ENCODE results near the gene SMS. TPM values are rescaled to one million over a fixed set of nuclear protein-coding genes. Genes with fewer than 3 reads are reported as not detected.
"Not testable (repeated sequence)": the region's sequence is repeated elsewhere in the genome, so short reads cannot be mapped to it uniquely, and the experiment has no call there.

The SMS gene
- 174 TPM for total RNA-seq

GRCh38 chrX:21940356-21940829, at the start of gene SMS:
Gene SMS (plus strand): TSS chrX:21940709. CDS start chrX:21940825, 116 bp downstream.
- peak; percentile 59 for DNase-seq

DNA sequence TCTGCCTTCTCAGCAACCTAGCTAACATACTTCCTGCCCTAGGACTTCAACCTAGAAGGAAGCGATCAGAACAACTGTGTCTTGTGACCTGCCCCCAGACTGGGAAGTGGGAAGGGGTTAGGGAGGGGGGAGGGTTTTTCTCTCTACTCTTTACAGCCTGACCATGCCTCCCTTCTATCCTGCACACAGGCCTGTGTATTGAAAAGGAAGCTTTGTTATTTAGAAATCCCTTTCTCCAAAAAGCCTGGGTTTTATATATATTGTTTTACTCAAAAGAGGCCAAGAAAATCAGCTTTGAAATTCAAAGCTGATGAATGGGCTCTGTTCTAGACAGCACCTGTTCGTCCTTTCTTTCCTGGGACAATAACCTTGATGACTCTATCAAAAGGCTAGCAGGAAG, 35.2 kb upstream of the SMS start:
- peak; percentile 0 for DNase-seq

GRCh38 chrX:21905953-21906352, 34.6 kb upstream of the SMS start:
- DNase-seq, result no peak

GRCh38 chrX:21907260-21907659, 33.2 kb upstream of the SMS start:
- no peak for DNase-seq

DNA sequence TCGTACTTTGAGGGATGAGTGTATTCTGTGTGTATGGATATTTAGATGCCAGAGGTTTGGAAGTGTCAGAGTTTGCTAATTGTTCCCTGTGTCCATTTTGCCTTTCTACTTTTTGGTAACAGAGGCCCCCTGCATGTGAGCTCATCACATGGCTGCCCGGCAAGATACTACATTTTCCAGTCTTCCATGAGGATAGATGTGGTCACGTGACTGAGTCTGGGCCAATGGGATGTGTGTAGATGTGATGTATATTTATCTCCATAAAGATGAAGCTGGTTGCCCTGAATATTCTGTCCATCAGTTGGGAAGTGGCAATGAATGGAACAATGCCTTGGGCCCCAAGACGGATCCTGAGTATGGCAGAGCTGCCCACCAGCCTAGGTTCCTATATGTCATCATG, 29.0 kb upstream of the SMS start:
- no peak for DNase-seq

DNA sequence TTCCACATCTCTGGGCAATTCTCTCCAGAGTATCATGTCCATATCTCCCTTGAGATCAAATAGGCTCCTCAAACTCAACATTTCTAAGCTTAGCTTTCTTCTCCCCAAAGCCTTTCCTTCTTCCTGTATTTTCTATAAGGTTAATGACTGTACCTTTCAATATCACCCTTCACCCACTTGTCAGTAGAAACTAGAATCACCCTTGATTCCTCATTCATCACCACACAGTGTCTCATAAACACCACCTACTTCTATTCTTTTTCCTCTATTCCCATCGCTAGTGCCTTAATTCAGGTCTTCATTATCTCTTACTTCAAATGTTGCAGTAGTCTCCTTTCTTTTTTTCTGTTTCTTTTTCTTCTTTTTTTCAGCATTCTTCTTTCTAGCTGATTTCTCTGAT, 28.3 kb upstream of the SMS start:
- no peak for DNase-seq

- DNase-seq, result no peak
Measured at GRCh38 chrX:21912989-21913388, 27.5 kb upstream of the SMS start.

DNA sequence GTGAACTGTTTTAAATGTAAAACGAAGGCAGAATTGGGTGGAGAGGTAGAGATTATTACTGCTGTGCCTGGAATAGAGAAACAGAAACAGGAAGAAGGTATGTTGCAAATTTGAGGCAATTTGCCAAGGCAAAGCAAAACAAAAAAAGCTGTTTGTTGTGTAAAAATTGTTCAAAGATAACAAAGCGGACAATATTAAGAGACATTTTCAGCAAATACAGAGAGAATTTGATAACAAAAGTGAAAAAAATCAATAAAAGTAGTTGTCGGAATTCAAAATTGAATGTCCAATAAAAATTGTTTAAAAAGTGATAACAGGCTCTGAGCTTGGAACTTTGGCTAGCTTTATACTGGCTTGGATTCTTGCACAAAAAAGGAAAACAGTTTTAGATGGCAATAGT, 14.4 kb upstream of the SMS start:
- no peak for DNase-seq

DNA sequence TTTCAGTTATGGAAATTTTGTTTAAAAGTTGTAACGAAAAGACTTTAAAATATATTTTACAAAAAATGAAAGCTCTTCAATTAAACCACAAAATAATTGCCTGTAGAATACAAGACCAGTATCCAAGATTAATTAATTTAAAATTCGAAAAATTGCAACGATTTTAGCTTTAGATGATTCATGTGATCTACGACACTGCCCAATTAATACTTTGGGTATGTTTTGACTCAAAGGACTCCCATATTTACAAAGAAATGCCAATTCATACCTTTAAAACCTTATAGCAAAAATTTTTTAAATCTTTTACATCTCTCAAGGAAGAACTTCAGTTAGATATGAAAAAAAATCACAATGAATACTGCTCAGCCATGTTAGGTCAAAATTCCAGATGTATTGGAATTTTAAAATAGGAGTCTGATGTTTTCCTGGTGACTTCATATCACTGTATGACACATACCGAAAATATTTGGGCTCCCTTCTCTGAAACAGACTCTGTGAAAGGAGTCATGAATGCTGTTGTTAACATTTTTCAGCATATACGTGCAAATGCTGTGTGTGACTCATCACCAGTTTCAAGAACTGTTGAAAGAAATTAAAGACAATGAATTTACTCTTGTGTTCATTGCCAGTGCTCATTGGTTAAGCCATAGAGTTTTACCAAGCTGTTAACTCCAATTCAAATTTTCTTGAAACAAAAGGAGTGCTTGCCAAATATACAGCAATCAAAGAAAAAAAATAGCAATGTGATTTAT, 13.8 kb upstream of the SMS start:
- no peak for DNase-seq

DNA sequence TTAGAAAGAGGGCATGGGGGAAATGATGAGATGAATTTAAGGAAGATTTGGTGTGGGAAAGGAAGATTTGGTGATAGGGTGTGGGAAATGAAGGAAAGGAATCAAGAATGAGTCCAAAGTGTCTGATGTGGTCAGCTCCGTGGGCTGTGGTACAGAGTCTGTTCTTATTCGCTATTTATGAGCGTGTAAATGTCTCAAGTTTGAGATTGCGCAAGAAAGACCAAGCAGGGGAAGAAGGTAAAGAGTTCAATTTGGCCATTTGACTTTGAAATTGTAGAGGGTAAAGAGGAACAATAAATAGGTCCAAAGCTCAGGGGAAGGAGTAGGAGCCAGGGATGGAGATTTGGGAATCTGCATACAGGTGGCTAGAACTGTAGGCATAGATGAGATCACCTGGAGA, 11.3 kb upstream of the SMS start:
- DNase-seq, result no peak

GRCh38 chrX:21930986-21931385, 9.5 kb upstream of the SMS start:
- no peak for DNase-seq

- no peak for DNase-seq
Measured at GRCh38 chrX:21932292-21933002, 8.1 kb upstream of the SMS start.

DNA sequence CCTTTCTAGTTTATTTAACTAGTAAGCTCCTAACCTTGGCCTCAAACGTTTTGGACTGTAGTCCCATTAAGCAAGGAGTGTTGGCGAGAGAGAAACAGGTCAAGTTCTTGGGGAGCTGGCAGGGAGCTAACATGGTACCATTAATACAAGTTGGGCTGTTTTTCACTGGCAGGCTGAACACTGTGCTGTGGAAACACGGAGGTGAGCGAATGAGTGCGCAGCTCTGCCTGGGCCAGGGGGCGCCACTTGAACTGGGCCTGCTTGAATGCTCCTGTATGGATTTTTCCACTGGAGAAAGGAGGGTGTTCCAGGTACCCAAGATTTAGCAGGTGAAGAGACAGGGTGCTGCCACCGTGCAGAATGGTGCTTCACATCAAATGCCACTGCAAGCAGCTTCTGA, 7.4 kb upstream of the SMS start:
- DNase-seq, result no peak

- DNase-seq, result no peak
Measured at GRCh38 chrX:21934414-21934813, 6.1 kb upstream of the SMS start.

DNA sequence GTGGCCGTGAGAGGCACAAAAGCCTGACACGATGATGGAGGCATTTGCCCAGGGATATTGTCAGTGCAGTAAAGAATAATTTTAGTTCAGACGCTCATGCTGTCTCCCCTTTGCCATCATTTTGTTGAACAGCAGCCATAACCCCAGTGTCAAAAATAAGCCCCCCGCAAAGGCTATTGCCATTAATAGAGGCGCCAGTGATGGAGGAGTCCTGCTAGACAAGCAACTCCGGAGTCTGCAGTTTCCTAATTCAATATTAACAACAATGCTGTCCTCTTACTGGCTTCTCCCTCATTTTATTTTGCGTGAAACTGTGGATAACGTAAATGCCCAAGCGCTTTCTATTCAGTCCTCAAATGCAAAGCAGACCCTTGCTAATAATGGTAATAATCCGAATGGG, 603 bp upstream of the SMS start:
- DNase-seq, result no peak

DNA sequence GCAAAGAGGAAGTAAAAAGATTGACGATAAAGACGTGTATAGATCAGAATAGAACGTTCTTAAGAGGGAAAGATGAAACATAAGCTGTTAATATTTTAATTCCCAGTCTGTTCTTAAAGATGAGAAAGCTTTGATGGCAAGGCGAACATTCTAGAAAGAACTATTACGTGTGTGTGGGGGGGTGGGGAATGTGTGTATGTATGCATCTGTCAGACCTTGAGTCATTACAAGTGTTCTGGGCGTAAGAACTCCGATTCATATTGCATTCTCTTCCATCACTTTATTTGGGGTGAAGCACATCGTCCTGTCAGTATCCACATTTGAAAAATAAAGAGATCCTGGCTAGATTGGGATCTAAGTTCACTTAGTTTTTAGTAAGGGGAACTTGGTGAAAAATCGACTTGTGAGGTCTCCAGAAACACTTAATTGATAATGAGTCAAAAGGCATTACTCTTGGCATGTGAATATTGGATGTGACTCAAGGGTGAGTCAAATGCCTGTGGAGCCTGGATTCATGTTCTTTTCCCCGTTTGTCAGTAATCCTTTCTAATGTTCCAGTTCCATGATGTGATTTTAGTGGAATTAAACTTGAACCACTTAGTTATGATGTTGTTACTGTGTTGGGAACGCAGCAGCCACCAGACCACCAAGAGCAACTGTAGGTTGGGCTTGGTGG, 3.1 kb downstream of the SMS start:
- DNase-seq, result no peak

GRCh38 chrX:21944136-21944615, 3.7 kb downstream of the SMS start:
- DNase-seq, result no peak

- no peak for DNase-seq
Measured at GRCh38 chrX:21946925-21947641, 6.6 kb downstream of the SMS start.

- DNase-seq, result no peak
Measured at GRCh38 chrX:21947671-21948070, 7.2 kb downstream of the SMS start.

- no peak for DNase-seq
Measured at GRCh38 chrX:21948897-21949578, 8.5 kb downstream of the SMS start.

GRCh38 chrX:21949689-21950088, 9.2 kb downstream of the SMS start:
- no peak for DNase-seq

DNA sequence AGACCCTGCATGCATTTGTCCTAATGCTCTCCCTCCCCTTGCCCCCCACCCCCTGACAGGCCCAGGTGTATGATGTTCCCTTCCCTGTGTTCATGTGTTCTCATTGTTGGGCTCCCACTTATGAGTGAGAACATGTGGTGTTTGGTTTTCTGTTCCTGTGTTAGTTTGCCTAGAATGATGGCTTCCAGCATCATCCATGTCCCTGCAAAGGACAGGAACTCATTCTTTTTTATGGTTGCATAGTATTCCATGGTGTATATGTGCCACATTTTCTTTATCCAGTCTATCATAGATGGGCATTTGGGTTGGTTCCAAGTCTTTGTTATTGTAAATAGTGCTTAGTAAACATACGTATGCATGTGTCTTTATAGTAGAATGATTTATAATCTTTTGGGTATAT, 10.0 kb downstream of the SMS start:
- DNase-seq, result not testable (repeated sequence)

Data from occipital lobe (tissue), 2 donors.